ENCODE data around the gene PPP1R3G. TPM values are rescaled to one million over a fixed set of nuclear protein-coding genes. Genes with fewer than 3 reads are reported as not detected.

Gene PPP1R3G
- total and polyA plus RNA-seq, 9 donors = 1.4 to 2.9 (median 2.5) TPM

GRCh38 chr6:5122504-5123112 lies 37.5 kb downstream of the PPP1R3G start:
- no peaks in the 10 kb centered on the region for H3K36me3 ChIP-seq (ENCODE audit: control insufficient read depth, insufficient read depth, low read length)
- H3K4me3 ChIP-seq (ENCODE audit: low read length) = no peak overlapping the region
- 70% methylated on average over 16 of the region's 18 CpGs for WGBS (ENCODE audit: insufficient coverage)
- H3K4me1 ChIP-seq (ENCODE audit: control insufficient read depth, insufficient read depth, low read length) = peaks cover 22% of the 10 kb centered on the region
- no peaks in the 10 kb centered on the region for H3K27me3 ChIP-seq (ENCODE audit: control insufficient read depth, insufficient read depth, low read length)
- H3K9me3 ChIP-seq (replicated peaks; ENCODE audit: control insufficient read depth, low read depth, low read length) = no peaks in the 10 kb centered on the region
- DNase-seq = no peak
- H3K27ac ChIP-seq (ENCODE audit: low read length) = no peak overlapping the region

- Histone ChIP-seq H3K36me3 (ENCODE audit: control insufficient read depth, insufficient read depth, low read length) (no peaks in the 10 kb centered on the region), H3K4me1 (ENCODE audit: control insufficient read depth, insufficient read depth, low read length) (peaks cover 22% of the 10 kb centered on the region), H3K4me3 (ENCODE audit: low read length) (no peak overlapping the region), H3K27me3 (ENCODE audit: control insufficient read depth, insufficient read depth, low read length) (no peaks in the 10 kb centered on the region), H3K27ac (ENCODE audit: low read length) (peak overlapping the region; percentile 35), H3K9me3 (replicated peaks; ENCODE audit: control insufficient read depth, low read depth, low read length) (no peaks in the 10 kb centered on the region)
- WGBS (ENCODE audit: insufficient coverage) = 73% methylated on average over 15 of the region's 20 CpGs
- peak; percentile 74 for DNase-seq
Observed at GRCh38 chr6:5123296-5124143, 38.4 kb downstream of the PPP1R3G start.

- Histone ChIP-seq H3K4me3 (ENCODE audit: low read length) (no peak overlapping the region), H3K36me3 (ENCODE audit: control insufficient read depth, insufficient read depth, low read length) (no peaks in the 10 kb centered on the region), H3K9me3 (replicated peaks; ENCODE audit: control insufficient read depth, low read depth, low read length) (no peaks in the 10 kb centered on the region), H3K27ac (ENCODE audit: low read length) (no peak overlapping the region), H3K4me1 (ENCODE audit: control insufficient read depth, insufficient read depth, low read length) (peaks cover 22% of the 10 kb centered on the region), H3K27me3 (ENCODE audit: control insufficient read depth, insufficient read depth, low read length) (no peaks in the 10 kb centered on the region)
- no peak for DNase-seq
- 87% methylated on average over 5 of the region's 8 CpGs for WGBS (ENCODE audit: insufficient coverage)
Observed at GRCh38 chr6:5124526-5124925, 39.4 kb downstream of the PPP1R3G start.

GRCh38 chr6:5125152-5126006 lies 40.2 kb downstream of the PPP1R3G start:
- H3K27ac ChIP-seq (ENCODE audit: low read length) = no peak overlapping the region

GRCh38 chr6:5126214-5126613 lies 41.1 kb downstream of the PPP1R3G start:
- H3K27ac ChIP-seq (ENCODE audit: low read length) = no peak overlapping the region
- H3K4me1 ChIP-seq (ENCODE audit: control insufficient read depth, insufficient read depth, low read length) = peaks cover 26% of the 10 kb centered on the region
- H3K36me3 ChIP-seq (ENCODE audit: control insufficient read depth, insufficient read depth, low read length) = no peaks in the 10 kb centered on the region
- H3K4me3 ChIP-seq (ENCODE audit: low read length) = no peak overlapping the region
- no peaks in the 10 kb centered on the region for H3K27me3 ChIP-seq (ENCODE audit: control insufficient read depth, insufficient read depth, low read length)
- no peak for DNase-seq
- WGBS (ENCODE audit: insufficient coverage) = 20% methylated on average over 1 of the region's 4 CpGs
- no peaks in the 10 kb centered on the region for H3K9me3 ChIP-seq (replicated peaks; ENCODE audit: control insufficient read depth, low read depth, low read length)

More at GRCh38 chr6:5125152-5126006, 40.2 kb downstream of the PPP1R3G start:
- H3K9me3 ChIP-seq (replicated peaks; ENCODE audit: control insufficient read depth, low read depth, low read length) = no peaks in the 10 kb centered on the region
- H3K36me3 ChIP-seq (ENCODE audit: control insufficient read depth, insufficient read depth, low read length) = no peaks in the 10 kb centered on the region
- H3K27me3 ChIP-seq (ENCODE audit: control insufficient read depth, insufficient read depth, low read length) = no peaks in the 10 kb centered on the region
- H3K4me1 ChIP-seq (ENCODE audit: control insufficient read depth, insufficient read depth, low read length) = peaks cover 26% of the 10 kb centered on the region
- no peak for DNase-seq
- H3K4me3 ChIP-seq (ENCODE audit: low read length) = no peak overlapping the region
- 75% methylated on average over 10 of the region's 11 CpGs for WGBS (ENCODE audit: insufficient coverage)

- WGBS (ENCODE audit: insufficient coverage) = 92% methylated on average over 2 of the region's 8 CpGs
- no peaks in the 10 kb centered on the region for H3K9me3 ChIP-seq (replicated peaks; ENCODE audit: control insufficient read depth, low read depth, low read length)
- no peak overlapping the region for H3K27ac ChIP-seq (ENCODE audit: low read length)
- DNase-seq = no peak
- peaks cover 26% of the 10 kb centered on the region for H3K4me1 ChIP-seq (ENCODE audit: control insufficient read depth, insufficient read depth, low read length)
- H3K4me3 ChIP-seq (ENCODE audit: low read length) = no peak overlapping the region
- no peaks in the 10 kb centered on the region for H3K27me3 ChIP-seq (ENCODE audit: control insufficient read depth, insufficient read depth, low read length)
- H3K36me3 ChIP-seq (ENCODE audit: control insufficient read depth, insufficient read depth, low read length) = no peaks in the 10 kb centered on the region
Observed at GRCh38 chr6:5127106-5127687, 42.1 kb downstream of the PPP1R3G start.

- no peaks in the 10 kb centered on the region for H3K27me3 ChIP-seq (ENCODE audit: control insufficient read depth, insufficient read depth, low read length)
- H3K9me3 ChIP-seq (replicated peaks; ENCODE audit: control insufficient read depth, low read depth, low read length) = no peaks in the 10 kb centered on the region
- H3K4me3 ChIP-seq (ENCODE audit: low read length) = no peak overlapping the region
- WGBS (ENCODE audit: insufficient coverage) = 40% methylated on average over 1 of the region's 4 CpGs
- peaks cover 22% of the 10 kb centered on the region for H3K4me1 ChIP-seq (ENCODE audit: control insufficient read depth, insufficient read depth, low read length)
- H3K36me3 ChIP-seq (ENCODE audit: control insufficient read depth, insufficient read depth, low read length) = no peaks in the 10 kb centered on the region
- H3K27ac ChIP-seq (ENCODE audit: low read length) = no peak overlapping the region
- DNase-seq = no peak
Observed at GRCh38 chr6:5128351-5128750, 43.2 kb downstream of the PPP1R3G start.

- Histone ChIP-seq H3K4me3 (ENCODE audit: low read length) (no peak overlapping the region), H3K27me3 (ENCODE audit: control insufficient read depth, insufficient read depth, low read length) (no peaks in the 10 kb centered on the region), H3K4me1 (ENCODE audit: control insufficient read depth, insufficient read depth, low read length) (peaks cover 10% of the 10 kb centered on the region), H3K36me3 (ENCODE audit: control insufficient read depth, insufficient read depth, low read length) (no peaks in the 10 kb centered on the region), H3K9me3 (replicated peaks; ENCODE audit: control insufficient read depth, low read depth, low read length) (no peaks in the 10 kb centered on the region), H3K27ac (ENCODE audit: low read length) (no peak overlapping the region)
- no peak for DNase-seq
- WGBS (ENCODE audit: insufficient coverage) = 81% methylated on average over 8 of the region's 10 CpGs
Observed at GRCh38 chr6:5130135-5130866, 45.2 kb downstream of the PPP1R3G start.

GRCh38 chr6:5132731-5133130 lies 47.6 kb downstream of the PPP1R3G start:
- Histone ChIP-seq H3K27ac (ENCODE audit: low read length) (peak overlapping the region; percentile 72), H3K9me3 (replicated peaks; ENCODE audit: control insufficient read depth, low read depth, low read length) (no peaks in the 10 kb centered on the region), H3K27me3 (ENCODE audit: control insufficient read depth, insufficient read depth, low read length) (no peaks in the 10 kb centered on the region), H3K4me3 (ENCODE audit: low read length) (no peak overlapping the region), H3K4me1 (ENCODE audit: control insufficient read depth, insufficient read depth, low read length) (peaks cover 10% of the 10 kb centered on the region), H3K36me3 (ENCODE audit: control insufficient read depth, insufficient read depth, low read length) (no peaks in the 10 kb centered on the region)
- WGBS (ENCODE audit: insufficient coverage) = 0% methylated on average over 3 of the region's 7 CpGs
- peak; percentile 95 for DNase-seq

All from muscle of leg (tissue), 11 donors.